A549 (cell line): Measurements from ENCODE around the gene KIFC3. TPM values are rescaled to one million over a fixed set of nuclear protein-coding genes. Genes with fewer than 3 reads are reported as not detected.

ENCODE experiments used
- ATAC-seq, 2 experiments: fragments of 200-7000 bp in 1 of 2; fragments of >200 bp in 1 of 2; cut with Nextera tagmentation in 1 of 2; cut with Tn5 transposase in 1 of 2; 3 replicates each; pipeline versions ENCODE4 v1.8.0 to v1.9.1; 2018 to 2020; ENCODE audit warnings: mild to moderate bottlenecking in 1 of 2, moderate library complexity in 1 of 2
- CTCF ChIA-PET: fragments of 300-600 bp; sonication (Branson Sonifier 250); formaldehyde crosslinking; extraction: SDS; loops from one replicate; lab custom pipeline; 2021; ENCODE audit warnings: antibody characterized with exemption, inconsistent platforms; lab: Yijun Ruan, JAX
- POLR2A ChIA-PET: fragments of 350-600 bp; formaldehyde crosslinking; extraction: SDS; loops from one replicate; lab custom pipeline; 2021; ENCODE audit warnings: antibody characterized with exemption, inconsistent platforms; lab: Yijun Ruan, JAX
- DNase-seq, 2 experiments: peaks; one replicate each; pipeline versions ENCODE4 v3.0.0 to v3.0.0-alpha.2; 2011 to 2016; ENCODE audit warnings: low read depth in 1 of 2, low spot score in 1 of 2
- FAIRE-seq: peaks from 2 replicates; lab custom pipeline; 2011; peaks lifted over from hg19 to GRCh38; lab: Jason Lieb, UNC
- H3K27ac ChIP-seq, 2 experiments: fragments of >200 bp; sonication (Bioruptor Twin); formaldehyde crosslinking; 3 replicates each; pipeline ENCODE4 v1.5.1; 2016 to 2017
- H3K4me1 ChIP-seq: fragments of >200 bp; sonication (Bioruptor Twin); formaldehyde crosslinking; 3 replicates; pipeline ENCODE4 v1.6.1; 2016
- H3K4me2 ChIP-seq: fragments of >200 bp; sonication (Bioruptor Twin); formaldehyde crosslinking; 3 replicates; pipeline ENCODE4 v1.6.1; 2016
- H3K4me3 ChIP-seq: fragments of >200 bp; sonication (Bioruptor Twin); formaldehyde crosslinking; 3 replicates; pipeline ENCODE4 v1.5.1; 2016
- H3K9me3 ChIP-seq: fragments of >200 bp; sonication (Bioruptor Twin); formaldehyde crosslinking; 3 replicates; pipeline ENCODE4 v1.6.1; 2016
- CBX2 ChIP-seq: fragments of 200-600 bp; sonication (generic); IDR thresholded peaks from 2 replicates; pipeline ENCODE4 v1.6.1; 2016; ENCODE audit warnings: low read depth, mild to moderate bottlenecking, borderline replicate concordance
- CHD4 ChIP-seq: fragments of 200-600 bp; sonication (generic); IDR thresholded peaks from 2 replicates; pipeline ENCODE4 v1.6.1; 2016; ENCODE audit warnings: antibody characterized with exemption, mild to moderate bottlenecking, borderline replicate concordance
- EHF ChIP-seq: fragments of 250-450 bp; sonication (Bioruptor Pico); IDR thresholded peaks from 2 replicates; pipeline ENCODE4 v1.5.0; 2020; ENCODE audit warnings: mild to moderate bottlenecking
- HES2 ChIP-seq: fragments of >200 bp; sonication (Bioruptor Twin); formaldehyde crosslinking; IDR thresholded peaks from 2 replicates; pipeline ENCODE4 v1.6.1; 2016
- HMGXB4 ChIP-seq: fragments of 250-450 bp; sonication (Bioruptor Pico); IDR thresholded peaks from 2 replicates; pipeline ENCODE4 v1.5.0; 2021; ENCODE audit warnings: mild to moderate bottlenecking, moderate library complexity, borderline replicate concordance
- KDM1A ChIP-seq: fragments of 200-600 bp; sonication (generic); IDR thresholded peaks from 2 replicates; pipeline ENCODE4 v1.6.1; 2016; ENCODE audit warnings: low read depth, mild to moderate bottlenecking
- MAZ ChIP-seq: fragments of 150-350 bp; IDR thresholded peaks from 2 replicates; pipeline ENCODE4 v1.6.1; 2014; ENCODE audit warnings: antibody characterized with exemption, low read depth, low read length, borderline replicate concordance
- NFE2L2 ChIP-seq: fragments of 150-350 bp; conservative IDR thresholded peaks from 2 replicates; pipeline ENCODE4 v1.6.1; 2014; ENCODE audit warnings: low read length
- POLR2A ChIP-seq: IDR thresholded peaks from 2 replicates; pipeline ENCODE4 v1.6.1; 2012; ENCODE audit warnings: mild to moderate bottlenecking, low read length
- RARB ChIP-seq: fragments of 250-450 bp; sonication (Bioruptor Pico); IDR thresholded peaks from 2 replicates; pipeline ENCODE4 v1.8.0; 2021; ENCODE audit warnings: mild to moderate bottlenecking, moderate library complexity
- RCOR1 ChIP-seq: fragments of 150-350 bp; IDR thresholded peaks from 2 replicates; pipeline ENCODE4 v1.6.1; 2014; ENCODE audit warnings: antibody characterized with exemption, low read length, low read depth
- REST ChIP-seq: fragments of 200-600 bp; sonication (generic); IDR thresholded peaks from 2 replicates; pipeline ENCODE4 v1.6.1; 2016; ENCODE audit warnings: antibody characterized with exemption, mild to moderate bottlenecking, moderate library complexity
- RFX5 ChIP-seq: fragments of 450-650 bp; IDR thresholded peaks from 2 replicates; pipeline ENCODE4 v1.7.1; 2014; ENCODE audit warnings: antibody characterized with exemption, mild to moderate bottlenecking, moderate library complexity
- RNF2 ChIP-seq: fragments of 200-600 bp; sonication (generic); IDR thresholded peaks from 2 replicates; pipeline ENCODE4 v1.6.1; 2016; ENCODE audit warnings: low read depth, mild to moderate bottlenecking, antibody characterized with exemption, moderate library complexity, borderline replicate concordance
- TFCP2L1 ChIP-seq: fragments of 250-450 bp; sonication (Bioruptor Pico); IDR thresholded peaks from 2 replicates; pipeline ENCODE4 v1.5.0; 2021; ENCODE audit warnings: mild to moderate bottlenecking
- USF2 ChIP-seq: fragments of 450-650 bp; IDR thresholded peaks from 2 replicates; pipeline ENCODE4 v1.6.1; 2014; ENCODE audit warnings: antibody characterized with exemption
- ZC3H11A ChIP-seq: fragments of 450-650 bp; IDR thresholded peaks from 2 replicates; pipeline ENCODE4 v1.6.1; 2014; ENCODE audit warnings: antibody characterized with exemption, mild to moderate bottlenecking
- WGBS: methylation state at CpG from one replicate; pipeline ENCODE4 v1.1.6; 2017; ENCODE audit errors: missing lambda C conversion rate; 5-methylcytosine and 5-hydroxymethylcytosine counted together
- polyA plus RNA-seq, 4 experiments: library from polyadenylated mRNA; depleted of rRNA in 3 of 4; stranded (reverse); fragments of >200 nt; fragmentation: RNase III in 1 of 4; extraction: RNeasy Plus Mini Kit Qiagen cat#74134 plus additional on column Dnase treatment in 1 of 4; gene quantifications; 2 replicates in 3 of 4; 3 replicates in 1 of 4; pipeline ENCODE4 v1.2.3, GENCODE V29; 2011 to 2017

Gene KIFC3
- polyA plus RNA-seq, 2 of the 4 experiments (the other 2 are of a cell fraction), result 128 to 178 TPM

GRCh38 chr16:57771141-57771785 is 31.0 kb downstream of the KIFC3 start (continued):
- TF ChIP-seq REST (no peak), HES2 (no peak), RNF2 (no peak), HMGXB4 (CRISPR knock-in tag) (no peak), RFX5 (no peak)

GRCh38 chr16:57770361-57770760 is 31.9 kb downstream of the KIFC3 start:
- CTCF ChIA-PET, result interaction anchor here (1.4 to 9.7 kb wide), 6 partner anchors 11 to 195 kb away, joined by 3 to 96 read pairs (median 6); no protein-coding TSS in a partner anchor
- no peak overlapping the region for H3K4me3 ChIP-seq
- H3K9me3 ChIP-seq, result no peaks in the 10 kb centered on the region
- no peak overlapping the region for H3K4me2 ChIP-seq
- H3K4me1 ChIP-seq, result peaks cover 29% of the 10 kb centered on the region
- POLR2A ChIA-PET, result no interaction called here
- no peak for ATAC-seq
- DNase-seq, result no peak
- no peak overlapping the region for H3K27ac ChIP-seq
- WGBS, result 92% methylated on average over 8 of the region's 15 CpGs
- TF ChIP-seq HMGXB4 (CRISPR knock-in tag) (no peak), TFCP2L1 (CRISPR knock-in tag) (no peak), RNF2 (no peak), ZC3H11A (no peak), RFX5 (no peak), RARB (CRISPR knock-in tag) (no peak), EHF (CRISPR knock-in tag) (no peak), NFE2L2 (no peak), USF2 (no peak), CHD4 (no peak), POLR2A (no peak), KDM1A (no peak), CBX2 (no peak), MAZ (no peak), RCOR1 (no peak)
- FAIRE-seq, result no peak
